ENCODE measurements around the gene ARID3B. TPM values are rescaled to one million over a fixed set of nuclear protein-coding genes. Genes with fewer than 3 reads are reported as not detected.
"Not testable (repeated sequence)": the region's sequence is repeated elsewhere in the genome, so short reads cannot be mapped to it uniquely, and the experiment has no call there.

ARID3B gene
- total RNA-seq, 4 donors from 2014 or later: 2.0 to 8.4 (median 5.3) TPM

GRCh38 chr15:74628949-74629348 lies 87.9 kb downstream of the ARID3B start:
- no peak overlapping the region for H3K27ac ChIP-seq
- no peak overlapping the region for H3K4me3 ChIP-seq
- no peak for DNase-seq (ENCODE audit: low spot score in 2 of 2)
- H3K9me3 ChIP-seq: no peaks in the 10 kb centered on the region
- H3K36me3 ChIP-seq: peaks cover 0 to 100% (median 52%) of the 10 kb centered on the region in 3 donors
- H3K27me3 ChIP-seq: no peaks in the 10 kb centered on the region
- TF ChIP-seq EP300 (IDR thresholded peaks at IDR 0.05): no peak
- no peak for TF ChIP-seq CTCF (IDR thresholded peaks at IDR 0.05)
- TF ChIP-seq POLR2A (IDR thresholded peaks at IDR 0.05): no peak
- WGBS, 2 donors: 42 to 54% methylated on average over 4 to 5 of the region's 5 CpGs
- no peaks in the 10 kb centered on the region for H3K4me1 ChIP-seq

- DNase-seq (ENCODE audit: low spot score in 2 of 2); H3K4me3 ChIP-seq; H3K9me3 ChIP-seq; H3K4me1 ChIP-seq; H3K27ac ChIP-seq; H3K27me3 ChIP-seq: not testable (repeated sequence)
- WGBS, 2 donors: 63 to 77% methylated on average over 6 to 10 of the region's 10 CpGs
- H3K36me3 ChIP-seq: peaks cover 0 to 100% (median 47%) of the 10 kb centered on the region in 3 donors
Measured at GRCh38 chr15:74629696-74630095, 88.7 kb downstream of the ARID3B start.

GRCh38 chr15:74630284-74631086 lies 89.5 kb downstream of the ARID3B start:
- Histone ChIP-seq H3K27me3 (no peaks in the 10 kb centered on the region), H3K4me3 (no peak overlapping the region), H3K27ac (no peak overlapping the region), H3K4me1 (no peaks in the 10 kb centered on the region), H3K36me3 (peaks cover 0 to 100% (median 39%) of the 10 kb centered on the region in 3 donors), H3K9me3 (no peaks in the 10 kb centered on the region)
- no peak for DNase-seq (ENCODE audit: low spot score in 2 of 2)
- TF ChIP-seq EP300 (IDR thresholded peaks at IDR 0.05) (no peak), POLR2A (IDR thresholded peaks at IDR 0.05) (no peak), CTCF (IDR thresholded peaks at IDR 0.05) (no peak)
- WGBS, 2 donors: 70 to 74% methylated on average over 6 of the region's 6 CpGs

GRCh38 chr15:74631087-74631385 lies 90.0 kb downstream of the ARID3B start:
- no peaks in the 10 kb centered on the region for H3K27me3 ChIP-seq
- WGBS, 2 donors: 48 to 72% methylated on average over 2 to 3 of the region's 3 CpGs
- H3K36me3 ChIP-seq: peaks cover 0 to 100% (median 34%) of the 10 kb centered on the region in 3 donors

GRCh38 chr15:74631408-74631807 lies 90.4 kb downstream of the ARID3B start:
- Histone ChIP-seq H3K9me3 (no peaks in the 10 kb centered on the region), H3K4me1 (no peaks in the 10 kb centered on the region), H3K27ac (peak overlapping the region in 1 of 4 donors; percentile 7), H3K4me3 (no peak overlapping the region), H3K36me3 (peaks cover 0 to 100% (median 31%) of the 10 kb centered on the region in 3 donors), H3K27me3 (no peaks in the 10 kb centered on the region)
- WGBS, 2 donors: 56 to 69% methylated on average over 3 of the region's 3 CpGs
- no peak for DNase-seq (ENCODE audit: low spot score in 2 of 2)
- TF ChIP-seq POLR2A (IDR thresholded peaks at IDR 0.05) (no peak), CTCF (IDR thresholded peaks at IDR 0.05) (no peak), EP300 (IDR thresholded peaks at IDR 0.05) (no peak)

More at GRCh38 chr15:74631087-74631385, 90.0 kb downstream of the ARID3B start:
- TF ChIP-seq CTCF (IDR thresholded peaks at IDR 0.05) (no peak), POLR2A (IDR thresholded peaks at IDR 0.05) (no peak), EP300 (IDR thresholded peaks at IDR 0.05) (no peak)
- H3K27ac ChIP-seq: peak overlapping the region in 1 of 4 donors; percentile 7
- H3K4me3 ChIP-seq: no peak overlapping the region
- no peak for DNase-seq (ENCODE audit: low spot score in 2 of 2)
- H3K9me3 ChIP-seq: no peaks in the 10 kb centered on the region
- H3K4me1 ChIP-seq: no peaks in the 10 kb centered on the region

Measured in tibial nerve (tissue), 4 donors.